ENCODE data around the gene PYGO2.

Gene PYGO2

DNA sequence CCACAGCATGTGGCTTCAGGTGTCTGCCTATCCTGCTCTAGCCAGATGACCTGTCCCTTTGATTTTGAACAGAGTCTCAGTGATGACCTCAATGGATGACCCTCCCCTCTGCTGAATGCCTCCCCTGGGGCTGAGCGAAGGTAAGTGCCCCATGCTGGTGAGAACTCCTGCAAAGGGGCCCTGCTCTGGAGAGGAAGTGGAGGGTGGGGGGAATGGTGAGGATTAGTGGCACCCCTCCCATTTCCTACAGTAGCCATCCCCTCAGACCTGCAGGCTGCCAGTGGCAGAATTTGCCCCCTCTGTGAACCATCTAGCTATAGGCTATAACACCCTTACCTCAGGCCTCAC lies 21.4 kb downstream of the PYGO2 start:
- Histone ChIP-seq H3K36me3 (ENCODE audit: insufficient read depth, low read length) (peaks cover 7% of the 10 kb centered on the region; the same call in 1 of the 2 replicates), H3K9me3 (ENCODE audit: insufficient read depth, low read depth, low read length) (no peaks in the 10 kb centered on the region), H3K4me2 (ENCODE audit: low read depth, low read length, poor library complexity, severe bottlenecking) (peak overlapping the region; percentile 89), H3K27me3 (ENCODE audit: insufficient read depth, low read length, poor library complexity, severe bottlenecking) (no peaks in the 10 kb centered on the region), H4K20me1 (ENCODE audit: insufficient read depth, low read length, poor library complexity, severe bottlenecking) (no peaks in the 10 kb centered on the region), H3K79me2 (ENCODE audit: insufficient read depth, low read length) (peaks cover 12% of the 10 kb centered on the region), H3F3A (ENCODE audit: low read depth) (peaks cover 8% of the 10 kb centered on the region; the same call in 1 of the 2 replicates), H3K4me1 (ENCODE audit: insufficient read depth, low read length, poor library complexity, severe bottlenecking) (peaks cover 87% of the 10 kb centered on the region), H2AFZ (ENCODE audit: low read length) (no peak overlapping the region), H3K9me2 (replicated peaks; ENCODE audit: low read depth, low read length) (no peaks in the 10 kb centered on the region), H3K4me3 (ENCODE audit: low read length, poor library complexity, severe bottlenecking) (peak overlapping the region; percentile 70), H3K9ac (ENCODE audit: low read depth, low read length, poor library complexity, severe bottlenecking) (peak overlapping the region; percentile 82)
- TF ChIP-seq EZH2phosphoT487 (IDR thresholded peaks at IDR 0.05; ENCODE audit: borderline replicate concordance) (no peak), CTCF (conservative IDR thresholded peaks at IDR 0.05; ENCODE audit: low read length) (no peak)

- Histone ChIP-seq H3K4me1 (ENCODE audit: insufficient read depth, low read length, poor library complexity, severe bottlenecking) (peaks cover 79% of the 10 kb centered on the region), H3K36me3 (ENCODE audit: insufficient read depth, low read length) (no peaks in the 10 kb centered on the region), H4K20me1 (ENCODE audit: insufficient read depth, low read length, poor library complexity, severe bottlenecking) (no peaks in the 10 kb centered on the region), H3K9me2 (replicated peaks; ENCODE audit: low read depth, low read length) (no peaks in the 10 kb centered on the region), H3K4me2 (ENCODE audit: low read depth, low read length, poor library complexity, severe bottlenecking) (peak overlapping the region; percentile 84), H2AFZ (ENCODE audit: low read length) (no peak overlapping the region), H3K27me3 (ENCODE audit: insufficient read depth, low read length, poor library complexity, severe bottlenecking) (no peaks in the 10 kb centered on the region), H3K9me3 (ENCODE audit: insufficient read depth, low read depth, low read length) (no peaks in the 10 kb centered on the region), H3K4me3 (ENCODE audit: low read length, poor library complexity, severe bottlenecking) (no peak overlapping the region), H3K79me2 (ENCODE audit: insufficient read depth, low read length) (peaks cover 20% of the 10 kb centered on the region), H3K9ac (ENCODE audit: low read depth, low read length, poor library complexity, severe bottlenecking) (peak overlapping the region; percentile 89), H3F3A (ENCODE audit: low read depth) (peaks cover 8% of the 10 kb centered on the region; the same call in 1 of the 2 replicates)
- TF ChIP-seq CTCF (conservative IDR thresholded peaks at IDR 0.05; ENCODE audit: low read length) (no peak), EZH2phosphoT487 (IDR thresholded peaks at IDR 0.05; ENCODE audit: borderline replicate concordance) (no peak)
These were observed 22.8 kb downstream of the PYGO2 start for GRCh38 chr1:154938604-154939399.

DNA sequence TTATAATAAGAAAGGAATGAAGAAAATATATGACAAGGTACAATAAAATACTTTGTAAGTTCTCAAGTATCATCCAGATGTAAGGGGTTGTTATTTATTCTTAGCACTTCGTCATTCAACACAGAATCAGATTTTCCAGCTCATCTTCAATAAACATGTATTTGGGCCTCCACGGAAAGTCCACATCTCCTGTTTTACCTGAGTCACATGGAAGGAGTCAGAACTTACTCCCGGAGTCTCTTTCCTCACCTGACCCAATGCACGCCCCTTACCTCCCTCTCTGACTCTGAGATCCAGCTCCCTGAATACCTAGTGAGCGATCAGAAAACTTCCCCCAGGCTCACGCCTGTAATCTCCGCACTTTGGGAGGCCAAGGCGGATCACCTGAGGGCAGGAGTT lies 23.6 kb downstream of the PYGO2 start:
- Histone ChIP-seq H4K20me1 (ENCODE audit: insufficient read depth, low read length, poor library complexity, severe bottlenecking) (no peaks in the 10 kb centered on the region), H3K9me2 (replicated peaks; ENCODE audit: low read depth, low read length) (no peaks in the 10 kb centered on the region), H3K9ac (ENCODE audit: low read depth, low read length, poor library complexity, severe bottlenecking) (peak overlapping the region; percentile 89), H3K4me2 (ENCODE audit: low read depth, low read length, poor library complexity, severe bottlenecking) (peak overlapping the region; percentile 84), H3K36me3 (ENCODE audit: insufficient read depth, low read length) (no peaks in the 10 kb centered on the region), H3F3A (ENCODE audit: low read depth) (peaks cover 8% of the 10 kb centered on the region; the same call in 1 of the 2 replicates), H3K9me3 (ENCODE audit: insufficient read depth, low read depth, low read length) (no peaks in the 10 kb centered on the region), H3K79me2 (ENCODE audit: insufficient read depth, low read length) (peaks cover 20% of the 10 kb centered on the region), H3K27me3 (ENCODE audit: insufficient read depth, low read length, poor library complexity, severe bottlenecking) (no peaks in the 10 kb centered on the region), H3K4me1 (ENCODE audit: insufficient read depth, low read length, poor library complexity, severe bottlenecking) (peaks cover 71% of the 10 kb centered on the region), H2AFZ (ENCODE audit: low read length) (no peak overlapping the region), H3K4me3 (ENCODE audit: low read length, poor library complexity, severe bottlenecking) (peak overlapping the region; percentile 90)
- TF ChIP-seq EZH2phosphoT487 (IDR thresholded peaks at IDR 0.05; ENCODE audit: borderline replicate concordance) = no peak
- TF ChIP-seq CTCF (conservative IDR thresholded peaks at IDR 0.05; ENCODE audit: low read length) = no peak
